ENCODE data around the gene EIF4G1. TPM values are rescaled to one million over a fixed set of nuclear protein-coding genes. Genes with fewer than 3 reads are reported as not detected.

EIF4G1 gene
- total RNA-seq, 6 donors from 2014 or later, result 278 to 408 (median 326) TPM

DNA sequence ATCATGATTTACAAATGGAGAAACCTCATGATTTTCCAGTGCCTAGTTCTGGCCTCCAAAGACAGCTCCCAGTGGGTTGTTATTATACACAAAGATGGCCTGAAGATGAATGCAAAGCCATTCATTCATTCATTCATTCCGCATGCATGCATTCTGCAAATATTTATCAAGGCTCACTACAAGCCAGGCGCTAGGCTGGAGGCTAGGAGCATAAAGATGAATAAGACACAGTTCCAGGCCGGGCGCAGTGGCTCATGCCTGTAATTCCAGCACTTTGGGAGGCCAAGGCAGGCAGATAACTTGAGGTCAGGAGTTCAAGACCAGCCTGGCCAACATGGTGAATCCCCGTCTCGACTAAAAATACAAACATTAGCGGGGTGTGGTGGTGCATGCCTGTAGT, 17.8 kb upstream of the EIF4G1 start:
- no peak for ATAC-seq (ENCODE audit: low FRiP score in 2 of 2)
- TF ChIP-seq POLR2AphosphoS5 (IDR thresholded peaks at IDR 0.05), result no peak
- no peak for DNase-seq
- Histone ChIP-seq H3K36me3 (peaks cover 5 to 16% (median 11%) of the 10 kb centered on the region in 4 donors), H3K27me3 (no peaks in the 10 kb centered on the region), H3K4me3 (no peak overlapping the region), H3K4me1 (peaks cover 12 to 21% (median 16%) of the 10 kb centered on the region in 4 donors), H3K27ac (no peak overlapping the region), H3K9me3 (no peaks in the 10 kb centered on the region)
- WGBS, 2 donors, result 75 to 84% methylated on average over 7 of the region's 7 CpGs

DNA sequence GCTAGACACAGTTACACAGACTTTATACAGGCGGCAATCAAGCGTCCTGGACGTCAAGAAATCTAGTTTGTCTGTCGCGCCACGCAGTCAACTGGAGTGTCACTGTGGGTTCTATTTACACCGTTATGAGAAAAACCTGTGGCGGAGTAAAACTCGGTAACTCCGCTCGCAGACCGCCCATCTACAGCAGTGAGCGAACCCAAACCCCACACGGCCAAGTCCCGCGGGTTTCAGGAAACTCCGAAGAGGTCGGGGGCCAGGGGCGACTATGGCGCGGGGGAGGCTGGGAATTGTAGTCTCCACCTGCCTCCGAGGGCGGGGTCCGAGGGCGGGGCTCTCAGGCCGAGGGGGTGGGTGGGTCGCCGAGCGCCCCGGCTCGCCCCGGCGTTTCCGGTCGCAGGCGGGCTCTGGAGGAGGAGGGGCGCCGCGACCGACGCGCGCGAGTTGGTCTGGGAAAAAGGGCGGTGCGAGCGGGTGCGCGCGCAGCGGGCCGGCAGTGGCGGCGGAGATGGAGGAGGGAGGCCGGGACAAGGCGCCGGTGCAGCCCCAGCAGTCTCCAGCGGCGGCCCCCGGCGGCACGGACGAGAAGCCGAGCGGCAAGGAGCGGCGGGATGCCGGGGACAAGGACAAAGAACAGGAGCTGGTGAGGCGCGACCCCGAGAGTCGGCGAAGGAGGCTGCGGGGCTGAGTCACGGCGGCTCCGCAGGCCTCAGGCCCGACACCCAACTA, 15.5 kb upstream of the EIF4G1 start, which contains the start of gene PSMD2:
TSS of gene PSMD2 (plus strand) at position 483 of the 729 bp plus-strand sequence. CDS start at position 509, 26 bp downstream.
- H3K4me3 ChIP-seq, result peak within 1 kb of the TSS; percentile 54 to 97 (median 68)
- H3K27ac ChIP-seq, result peak within 1 kb of the TSS; percentile 75 to 89 (median 85)
- WGBS, 2 donors, result 0 to 2% methylated on average over 28 to 51 of the region's 78 CpGs
- peaks cover 23 to 39% (median 34%) of the 10 kb centered on the region in 4 donors for H3K36me3 ChIP-seq
- DNase-seq (peak; percentile 98 to 100), ATAC-seq (ENCODE audit: low FRiP score in 2 of 2) (peak; percentile 99 to 100)
- TF ChIP-seq POLR2A (IDR thresholded peaks at IDR 0.05) (peak in 3 of 4 donors; percentile 53 to 92 (median 61)), POLR2AphosphoS5 (IDR thresholded peaks at IDR 0.05) (peak; percentile 85 to 93), EP300 (IDR thresholded peaks at IDR 0.05) (peak in 1 of 4 donors; percentile 59)
- TF ChIP-seq, protein P1, sequence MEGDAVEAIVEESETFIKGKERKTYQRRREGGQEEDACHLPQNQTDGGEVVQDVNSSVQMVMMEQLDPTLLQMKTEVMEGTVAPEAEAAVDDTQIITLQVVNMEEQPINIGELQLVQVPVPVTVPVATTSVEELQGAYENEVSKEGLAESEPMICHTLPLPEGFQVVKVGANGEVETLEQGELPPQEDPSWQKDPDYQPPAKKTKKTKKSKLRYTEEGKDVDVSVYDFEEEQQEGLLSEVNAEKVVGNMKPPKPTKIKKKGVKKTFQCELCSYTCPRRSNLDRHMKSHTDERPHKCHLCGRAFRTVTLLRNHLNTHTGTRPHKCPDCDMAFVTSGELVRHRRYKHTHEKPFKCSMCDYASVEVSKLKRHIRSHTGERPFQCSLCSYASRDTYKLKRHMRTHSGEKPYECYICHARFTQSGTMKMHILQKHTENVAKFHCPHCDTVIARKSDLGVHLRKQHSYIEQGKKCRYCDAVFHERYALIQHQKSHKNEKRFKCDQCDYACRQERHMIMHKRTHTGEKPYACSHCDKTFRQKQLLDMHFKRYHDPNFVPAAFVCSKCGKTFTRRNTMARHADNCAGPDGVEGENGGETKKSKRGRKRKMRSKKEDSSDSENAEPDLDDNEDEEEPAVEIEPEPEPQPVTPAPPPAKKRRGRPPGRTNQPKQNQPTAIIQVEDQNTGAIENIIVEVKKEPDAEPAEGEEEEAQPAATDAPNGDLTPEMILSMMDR (IDR thresholded peaks at IDR 0.05), result peak in 4 of 6 experiments; percentile 8 to 37 (median 30)
- H3K9me3 ChIP-seq, result no peaks in the 10 kb centered on the region
- H3K4me1 ChIP-seq, result peaks cover 12 to 21% (median 16%) of the 10 kb centered on the region in 4 donors
- H3K27me3 ChIP-seq, result no peaks in the 10 kb centered on the region

DNA sequence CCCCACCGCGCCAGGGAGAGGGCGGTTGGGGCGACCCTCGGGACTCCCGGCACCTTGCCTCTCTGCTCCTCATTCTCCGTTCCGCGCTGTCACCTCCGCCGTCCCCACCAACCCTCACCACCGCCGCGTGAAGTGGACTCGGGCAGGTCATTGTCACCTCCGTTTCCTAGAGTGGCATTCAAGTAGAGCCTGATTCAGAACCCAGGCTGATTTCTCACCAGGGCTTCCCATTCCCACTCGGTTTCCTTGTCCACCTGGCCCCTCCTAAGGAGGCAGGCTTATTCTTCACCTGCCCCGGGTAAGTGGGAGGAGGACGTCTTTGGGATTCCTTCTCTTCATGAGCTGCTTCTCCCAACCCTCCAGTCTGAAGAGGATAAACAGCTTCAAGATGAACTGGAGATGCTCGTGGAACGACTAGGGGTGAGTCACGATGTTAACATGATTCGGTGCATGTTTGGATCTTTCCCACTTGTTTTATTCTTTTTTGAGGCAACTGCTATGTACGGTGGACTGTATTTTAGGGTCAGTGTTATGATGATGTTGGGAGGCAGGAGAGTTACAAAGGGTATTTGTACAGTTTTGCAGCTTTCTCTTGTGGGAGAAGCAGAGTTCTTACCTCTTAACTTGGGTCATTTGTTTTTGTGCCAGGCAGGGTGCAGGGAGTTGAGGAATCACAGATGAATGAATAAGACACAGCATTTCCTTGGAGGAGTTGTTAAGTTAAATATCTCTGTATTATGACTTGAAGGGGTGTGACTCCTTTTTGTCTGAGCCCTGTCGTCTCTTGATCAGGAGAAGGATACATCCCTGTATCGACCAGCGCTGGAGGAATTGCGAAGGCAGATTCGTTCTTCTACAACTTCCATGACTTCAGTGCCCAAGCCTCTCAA, 14.7 kb upstream of the EIF4G1 start:
- Histone ChIP-seq H3K4me1 (peaks cover 12 to 21% (median 16%) of the 10 kb centered on the region in 4 donors), H3K9me3 (no peaks in the 10 kb centered on the region), H3K36me3 (peaks cover 30 to 47% (median 42%) of the 10 kb centered on the region in 4 donors), H3K4me3 (peak overlapping the region; percentile 54 to 97 (median 68)), H3K27me3 (no peaks in the 10 kb centered on the region), H3K27ac (peak overlapping the region; percentile 75 to 89 (median 85))
- DNase-seq, result no peak
- 23 to 31% methylated on average over 18 to 24 of the region's 29 CpGs for WGBS, 2 donors
- TF ChIP-seq POLR2AphosphoS5 (IDR thresholded peaks at IDR 0.05), result no peak
- TF ChIP-seq POLR2A (IDR thresholded peaks at IDR 0.05), result no peak
- TF ChIP-seq EP300 (IDR thresholded peaks at IDR 0.05), result no peak
- TF ChIP-seq, protein P1 (IDR thresholded peaks at IDR 0.05), result no peak
- ATAC-seq (ENCODE audit: low FRiP score in 2 of 2), result no peak

DNA sequence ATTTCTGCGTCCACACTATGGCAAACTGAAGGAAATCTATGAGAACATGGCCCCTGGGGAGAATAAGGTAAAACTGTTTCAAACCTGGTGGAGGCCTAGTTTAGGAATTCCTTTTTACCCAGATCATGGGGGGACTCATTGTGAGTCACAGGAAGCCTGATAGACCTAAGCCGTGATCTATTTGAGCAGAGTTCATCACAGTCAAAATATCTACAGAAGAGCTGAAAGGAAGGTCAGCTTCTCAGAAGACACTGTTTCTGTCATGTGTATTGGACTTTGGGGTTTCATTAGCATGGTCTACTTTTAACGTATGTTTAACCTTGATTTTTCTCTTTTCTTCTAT, 14.1 kb upstream of the EIF4G1 start:
- WGBS, 2 donors, result 81 to 82% methylated on average over 3 of the region's 3 CpGs
- no peaks in the 10 kb centered on the region for H3K9me3 ChIP-seq
- H3K36me3 ChIP-seq, result peaks cover 30 to 53% (median 46%) of the 10 kb centered on the region in 4 donors
- H3K27ac ChIP-seq, result no peak overlapping the region
- ATAC-seq (ENCODE audit: low FRiP score in 2 of 2) (no peak), DNase-seq (no peak)
- H3K4me1 ChIP-seq, result peaks cover 12 to 21% (median 16%) of the 10 kb centered on the region in 4 donors
- peak overlapping the region in 2 of 4 donors; percentile 70 to 97 for H3K4me3 ChIP-seq
- TF ChIP-seq EP300 (IDR thresholded peaks at IDR 0.05), result no peak
- TF ChIP-seq POLR2A (IDR thresholded peaks at IDR 0.05), result no peak
- TF ChIP-seq POLR2AphosphoS5 (IDR thresholded peaks at IDR 0.05), result no peak
- TF ChIP-seq, protein P1 (IDR thresholded peaks at IDR 0.05), result no peak
- no peaks in the 10 kb centered on the region for H3K27me3 ChIP-seq

DNA sequence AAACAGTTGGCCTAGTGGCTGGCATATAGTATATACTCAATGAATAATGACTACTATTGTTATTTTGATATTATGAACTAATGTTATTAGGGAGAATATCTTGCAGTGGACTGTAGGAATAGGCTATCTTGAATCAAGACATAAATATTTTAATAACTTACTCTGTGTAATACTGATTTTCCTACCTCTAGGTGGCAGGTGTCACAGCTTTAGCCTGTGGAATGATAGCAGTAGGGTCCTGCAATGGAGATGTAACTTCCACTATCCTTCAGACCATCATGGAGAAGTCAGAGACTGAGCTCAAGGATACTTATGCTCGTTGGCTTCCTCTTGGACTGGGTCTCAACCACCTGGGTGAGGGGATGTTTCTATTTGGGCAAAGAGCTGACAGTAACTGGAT, 8.8 kb upstream of the EIF4G1 start:
- Histone ChIP-seq H3K4me1 (peaks cover 2 to 5% (median 3%) of the 10 kb centered on the region in 4 donors), H3K27ac (no peak overlapping the region), H3K27me3 (no peaks in the 10 kb centered on the region), H3K4me3 (no peak overlapping the region), H3K9me3 (no peaks in the 10 kb centered on the region), H3K36me3 (peaks cover 58 to 90% (median 83%) of the 10 kb centered on the region in 4 donors)
- DNase-seq (no peak), ATAC-seq (ENCODE audit: low FRiP score in 2 of 2) (no peak)
- no peak for TF ChIP-seq EP300 (IDR thresholded peaks at IDR 0.05)
- TF ChIP-seq, protein P1 (IDR thresholded peaks at IDR 0.05), result peak in 2 of 6 experiments; percentile 14 to 28
- 71 to 80% methylated on average over 1 of the region's 1 CpG for WGBS, 2 donors
